ENCODE results near the gene RPS17. TPM values are rescaled to one million over a fixed set of nuclear protein-coding genes. Genes with fewer than 3 reads are reported as not detected.

The RPS17 gene
- total RNA-seq, 1 experiment from 2014 or later, result 2,241 TPM

DNA sequence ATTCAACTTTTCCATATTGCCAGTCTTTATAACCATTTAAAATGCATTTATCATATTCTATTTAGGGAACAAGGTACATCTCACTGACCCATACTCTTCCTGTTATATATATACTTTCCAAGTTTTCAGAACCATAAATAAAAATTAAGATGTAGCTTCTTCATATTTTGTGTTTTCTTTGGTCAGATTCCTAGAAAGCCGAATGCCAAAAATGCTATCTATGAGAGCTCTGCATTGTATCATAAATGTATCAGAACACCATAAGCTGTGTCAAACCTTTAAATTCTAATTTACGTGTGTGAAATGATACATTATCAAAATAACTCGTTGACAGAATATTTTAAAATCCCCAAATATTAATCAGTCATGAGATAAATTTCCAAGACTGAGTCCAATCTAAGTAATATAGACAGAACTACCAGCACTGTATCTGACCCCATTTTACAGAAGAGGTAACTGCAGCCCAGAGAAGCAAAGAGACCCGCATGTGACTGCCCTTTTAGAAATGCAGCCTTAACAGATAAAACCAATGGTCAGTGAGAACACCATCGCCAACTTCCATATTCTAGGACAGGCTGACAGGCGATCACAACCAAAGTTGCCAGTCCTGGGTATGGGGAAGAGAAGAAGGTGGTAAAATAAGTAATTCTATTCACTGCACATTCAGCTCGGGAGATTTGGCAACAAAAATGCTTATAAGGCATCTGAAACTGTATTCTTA is 16.2 kb upstream of the RPS17 start:
- DNase-seq (ENCODE audit: low spot score) (no peak), ATAC-seq (no peak)
- Mint-ChIP-seq H3K27ac (no peak overlapping the region), H3K27me3 (ENCODE audit: low read depth) (peaks cover 15% of the 10 kb centered on the region), H3K4me3 (no peak overlapping the region), H3K36me3 (no peaks in the 10 kb centered on the region), H3K9me3 (no peaks in the 10 kb centered on the region), H3K4me1 (peaks cover 6% of the 10 kb centered on the region)
- TF ChIP-seq GRHL2 (CRISPR knock-in tag; IDR thresholded peaks at IDR 0.05; ENCODE audit: insufficient replicate concordance, severe bottlenecking) (no peak), HMGA2 (CRISPR knock-in tag; IDR thresholded peaks at IDR 0.05) (no peak), SOX15 (CRISPR knock-in tag; IDR thresholded peaks at IDR 0.05) (no peak), FOXJ3 (CRISPR knock-in tag; IDR thresholded peaks at IDR 0.05; ENCODE audit: borderline replicate concordance) (no peak), SMAD3 (CRISPR knock-in tag; IDR thresholded peaks at IDR 0.05; ENCODE audit: borderline replicate concordance) (no peak), RELA (CRISPR knock-in tag; IDR thresholded peaks at IDR 0.05; ENCODE audit: borderline replicate concordance) (no peak)
- TF ChIP-seq, protein P1, sequence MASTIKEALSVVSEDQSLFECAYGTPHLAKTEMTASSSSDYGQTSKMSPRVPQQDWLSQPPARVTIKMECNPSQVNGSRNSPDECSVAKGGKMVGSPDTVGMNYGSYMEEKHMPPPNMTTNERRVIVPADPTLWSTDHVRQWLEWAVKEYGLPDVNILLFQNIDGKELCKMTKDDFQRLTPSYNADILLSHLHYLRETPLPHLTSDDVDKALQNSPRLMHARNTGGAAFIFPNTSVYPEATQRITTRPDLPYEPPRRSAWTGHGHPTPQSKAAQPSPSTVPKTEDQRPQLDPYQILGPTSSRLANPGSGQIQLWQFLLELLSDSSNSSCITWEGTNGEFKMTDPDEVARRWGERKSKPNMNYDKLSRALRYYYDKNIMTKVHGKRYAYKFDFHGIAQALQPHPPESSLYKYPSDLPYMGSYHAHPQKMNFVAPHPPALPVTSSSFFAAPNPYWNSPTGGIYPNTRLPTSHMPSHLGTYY (CRISPR knock-in tag; IDR thresholded peaks at IDR 0.05), result no peak
- TF ChIP-seq, protein P2, sequence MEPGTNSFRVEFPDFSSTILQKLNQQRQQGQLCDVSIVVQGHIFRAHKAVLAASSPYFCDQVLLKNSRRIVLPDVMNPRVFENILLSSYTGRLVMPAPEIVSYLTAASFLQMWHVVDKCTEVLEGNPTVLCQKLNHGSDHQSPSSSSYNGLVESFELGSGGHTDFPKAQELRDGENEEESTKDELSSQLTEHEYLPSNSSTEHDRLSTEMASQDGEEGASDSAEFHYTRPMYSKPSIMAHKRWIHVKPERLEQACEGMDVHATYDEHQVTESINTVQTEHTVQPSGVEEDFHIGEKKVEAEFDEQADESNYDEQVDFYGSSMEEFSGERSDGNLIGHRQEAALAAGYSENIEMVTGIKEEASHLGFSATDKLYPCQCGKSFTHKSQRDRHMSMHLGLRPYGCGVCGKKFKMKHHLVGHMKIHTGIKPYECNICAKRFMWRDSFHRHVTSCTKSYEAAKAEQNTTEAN (CRISPR knock-in tag; IDR thresholded peaks at IDR 0.05), result no peak
- TF ChIP-seq, protein P3, sequence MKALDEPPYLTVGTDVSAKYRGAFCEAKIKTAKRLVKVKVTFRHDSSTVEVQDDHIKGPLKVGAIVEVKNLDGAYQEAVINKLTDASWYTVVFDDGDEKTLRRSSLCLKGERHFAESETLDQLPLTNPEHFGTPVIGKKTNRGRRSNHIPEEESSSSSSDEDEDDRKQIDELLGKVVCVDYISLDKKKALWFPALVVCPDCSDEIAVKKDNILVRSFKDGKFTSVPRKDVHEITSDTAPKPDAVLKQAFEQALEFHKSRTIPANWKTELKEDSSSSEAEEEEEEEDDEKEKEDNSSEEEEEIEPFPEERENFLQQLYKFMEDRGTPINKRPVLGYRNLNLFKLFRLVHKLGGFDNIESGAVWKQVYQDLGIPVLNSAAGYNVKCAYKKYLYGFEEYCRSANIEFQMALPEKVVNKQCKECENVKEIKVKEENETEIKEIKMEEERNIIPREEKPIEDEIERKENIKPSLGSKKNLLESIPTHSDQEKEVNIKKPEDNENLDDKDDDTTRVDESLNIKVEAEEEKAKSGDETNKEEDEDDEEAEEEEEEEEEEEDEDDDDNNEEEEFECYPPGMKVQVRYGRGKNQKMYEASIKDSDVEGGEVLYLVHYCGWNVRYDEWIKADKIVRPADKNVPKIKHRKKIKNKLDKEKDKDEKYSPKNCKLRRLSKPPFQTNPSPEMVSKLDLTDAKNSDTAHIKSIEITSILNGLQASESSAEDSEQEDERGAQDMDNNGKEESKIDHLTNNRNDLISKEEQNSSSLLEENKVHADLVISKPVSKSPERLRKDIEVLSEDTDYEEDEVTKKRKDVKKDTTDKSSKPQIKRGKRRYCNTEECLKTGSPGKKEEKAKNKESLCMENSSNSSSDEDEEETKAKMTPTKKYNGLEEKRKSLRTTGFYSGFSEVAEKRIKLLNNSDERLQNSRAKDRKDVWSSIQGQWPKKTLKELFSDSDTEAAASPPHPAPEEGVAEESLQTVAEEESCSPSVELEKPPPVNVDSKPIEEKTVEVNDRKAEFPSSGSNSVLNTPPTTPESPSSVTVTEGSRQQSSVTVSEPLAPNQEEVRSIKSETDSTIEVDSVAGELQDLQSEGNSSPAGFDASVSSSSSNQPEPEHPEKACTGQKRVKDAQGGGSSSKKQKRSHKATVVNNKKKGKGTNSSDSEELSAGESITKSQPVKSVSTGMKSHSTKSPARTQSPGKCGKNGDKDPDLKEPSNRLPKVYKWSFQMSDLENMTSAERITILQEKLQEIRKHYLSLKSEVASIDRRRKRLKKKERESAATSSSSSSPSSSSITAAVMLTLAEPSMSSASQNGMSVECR (CRISPR knock-in tag; IDR thresholded peaks at IDR 0.05; ENCODE audit: borderline replicate concordance), result no peak
- TF ChIP-seq, protein P4, sequence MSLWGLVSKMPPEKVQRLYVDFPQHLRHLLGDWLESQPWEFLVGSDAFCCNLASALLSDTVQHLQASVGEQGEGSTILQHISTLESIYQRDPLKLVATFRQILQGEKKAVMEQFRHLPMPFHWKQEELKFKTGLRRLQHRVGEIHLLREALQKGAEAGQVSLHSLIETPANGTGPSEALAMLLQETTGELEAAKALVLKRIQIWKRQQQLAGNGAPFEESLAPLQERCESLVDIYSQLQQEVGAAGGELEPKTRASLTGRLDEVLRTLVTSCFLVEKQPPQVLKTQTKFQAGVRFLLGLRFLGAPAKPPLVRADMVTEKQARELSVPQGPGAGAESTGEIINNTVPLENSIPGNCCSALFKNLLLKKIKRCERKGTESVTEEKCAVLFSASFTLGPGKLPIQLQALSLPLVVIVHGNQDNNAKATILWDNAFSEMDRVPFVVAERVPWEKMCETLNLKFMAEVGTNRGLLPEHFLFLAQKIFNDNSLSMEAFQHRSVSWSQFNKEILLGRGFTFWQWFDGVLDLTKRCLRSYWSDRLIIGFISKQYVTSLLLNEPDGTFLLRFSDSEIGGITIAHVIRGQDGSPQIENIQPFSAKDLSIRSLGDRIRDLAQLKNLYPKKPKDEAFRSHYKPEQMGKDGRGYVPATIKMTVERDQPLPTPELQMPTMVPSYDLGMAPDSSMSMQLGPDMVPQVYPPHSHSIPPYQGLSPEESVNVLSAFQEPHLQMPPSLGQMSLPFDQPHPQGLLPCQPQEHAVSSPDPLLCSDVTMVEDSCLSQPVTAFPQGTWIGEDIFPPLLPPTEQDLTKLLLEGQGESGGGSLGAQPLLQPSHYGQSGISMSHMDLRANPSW (CRISPR knock-in tag; conservative IDR thresholded peaks at IDR 0.05; ENCODE audit: low read depth), result no peak
- POLR2A ChIA-PET, result no interaction called here
- CTCF ChIA-PET, result interaction anchor here (1.1 kb wide), 1 partner anchor 14 kb away, joined by 3 read pairs; no protein-coding TSS in a partner anchor

DNA sequence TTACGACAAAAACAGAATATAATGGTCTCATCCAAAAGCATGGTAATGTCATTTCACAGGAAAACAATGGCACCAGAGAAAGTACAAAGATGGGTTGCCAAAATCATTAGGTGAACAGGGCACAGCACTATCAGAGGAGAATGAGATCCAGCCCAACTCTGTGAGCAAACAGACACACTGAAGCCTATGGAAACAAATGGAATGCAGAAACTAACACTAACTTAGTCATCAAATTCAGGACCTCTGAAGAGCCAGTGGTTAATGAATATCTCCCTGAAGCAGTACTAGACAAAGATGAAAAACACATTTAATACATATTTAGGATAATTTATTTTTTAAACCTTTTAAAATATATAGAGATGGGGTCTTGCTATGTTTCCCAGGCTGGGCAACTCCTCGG is 14.6 kb upstream of the RPS17 start:
- no peak for DNase-seq (ENCODE audit: low spot score)
- Mint-ChIP-seq H3K9me3 (no peaks in the 10 kb centered on the region), H3K27ac (no peak overlapping the region), H3K27me3 (ENCODE audit: low read depth) (peaks cover 25% of the 10 kb centered on the region), H3K36me3 (no peaks in the 10 kb centered on the region), H3K4me3 (no peak overlapping the region), H3K4me1 (peaks cover 12% of the 10 kb centered on the region)
- no peak for ATAC-seq
- no peak for TF ChIP-seq FOXJ3 (CRISPR knock-in tag; IDR thresholded peaks at IDR 0.05; ENCODE audit: borderline replicate concordance)
- POLR2A ChIA-PET, result no interaction called here
- CTCF ChIA-PET, result no interaction called here

DNA sequence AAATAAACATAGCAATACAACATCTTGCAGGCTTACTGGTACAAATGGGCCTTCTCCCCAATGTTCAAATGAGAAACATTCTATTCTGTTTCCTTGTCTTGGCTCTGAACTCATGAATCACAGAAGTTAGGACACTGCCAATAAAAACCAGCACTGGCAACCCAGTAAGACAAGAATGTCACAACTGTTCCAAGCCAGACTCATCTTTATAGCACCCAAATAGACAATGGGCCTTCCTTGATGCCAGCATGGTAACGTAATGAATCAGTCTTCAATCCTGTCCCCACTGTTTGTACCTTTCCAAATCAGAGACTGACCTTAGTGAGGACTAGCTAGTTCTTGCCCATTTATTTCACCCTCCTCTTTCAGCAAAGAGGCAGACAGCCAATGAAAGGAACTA is 14.1 kb upstream of the RPS17 start:
- no peak overlapping the region for H3K27ac Mint-ChIP-seq
- no peaks in the 10 kb centered on the region for H3K36me3 Mint-ChIP-seq
- DNase-seq (ENCODE audit: low spot score) (no peak), ATAC-seq (no peak)
- no peaks in the 10 kb centered on the region for H3K9me3 Mint-ChIP-seq
- POLR2A ChIA-PET, result no interaction called here
- CTCF ChIA-PET, result no interaction called here
- peaks cover 25% of the 10 kb centered on the region for H3K27me3 Mint-ChIP-seq (ENCODE audit: low read depth)
- peaks cover 12% of the 10 kb centered on the region for H3K4me1 Mint-ChIP-seq
- no peak overlapping the region for H3K4me3 Mint-ChIP-seq
- TF ChIP-seq, protein P5, sequence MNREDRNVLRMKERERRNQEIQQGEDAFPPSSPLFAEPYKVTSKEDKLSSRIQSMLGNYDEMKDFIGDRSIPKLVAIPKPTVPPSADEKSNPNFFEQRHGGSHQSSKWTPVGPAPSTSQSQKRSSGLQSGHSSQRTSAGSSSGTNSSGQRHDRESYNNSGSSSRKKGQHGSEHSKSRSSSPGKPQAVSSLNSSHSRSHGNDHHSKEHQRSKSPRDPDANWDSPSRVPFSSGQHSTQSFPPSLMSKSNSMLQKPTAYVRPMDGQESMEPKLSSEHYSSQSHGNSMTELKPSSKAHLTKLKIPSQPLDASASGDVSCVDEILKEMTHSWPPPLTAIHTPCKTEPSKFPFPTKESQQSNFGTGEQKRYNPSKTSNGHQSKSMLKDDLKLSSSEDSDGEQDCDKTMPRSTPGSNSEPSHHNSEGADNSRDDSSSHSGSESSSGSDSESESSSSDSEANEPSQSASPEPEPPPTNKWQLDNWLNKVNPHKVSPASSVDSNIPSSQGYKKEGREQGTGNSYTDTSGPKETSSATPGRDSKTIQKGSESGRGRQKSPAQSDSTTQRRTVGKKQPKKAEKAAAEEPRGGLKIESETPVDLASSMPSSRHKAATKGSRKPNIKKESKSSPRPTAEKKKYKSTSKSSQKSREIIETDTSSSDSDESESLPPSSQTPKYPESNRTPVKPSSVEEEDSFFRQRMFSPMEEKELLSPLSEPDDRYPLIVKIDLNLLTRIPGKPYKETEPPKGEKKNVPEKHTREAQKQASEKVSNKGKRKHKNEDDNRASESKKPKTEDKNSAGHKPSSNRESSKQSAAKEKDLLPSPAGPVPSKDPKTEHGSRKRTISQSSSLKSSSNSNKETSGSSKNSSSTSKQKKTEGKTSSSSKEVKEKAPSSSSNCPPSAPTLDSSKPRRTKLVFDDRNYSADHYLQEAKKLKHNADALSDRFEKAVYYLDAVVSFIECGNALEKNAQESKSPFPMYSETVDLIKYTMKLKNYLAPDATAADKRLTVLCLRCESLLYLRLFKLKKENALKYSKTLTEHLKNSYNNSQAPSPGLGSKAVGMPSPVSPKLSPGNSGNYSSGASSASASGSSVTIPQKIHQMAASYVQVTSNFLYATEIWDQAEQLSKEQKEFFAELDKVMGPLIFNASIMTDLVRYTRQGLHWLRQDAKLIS (CRISPR knock-in tag; IDR thresholded peaks at IDR 0.05; ENCODE audit: borderline replicate concordance), result no peak
- no peak for TF ChIP-seq ZNF121 (CRISPR knock-in tag; IDR thresholded peaks at IDR 0.05)
- TF ChIP-seq, protein P6, sequence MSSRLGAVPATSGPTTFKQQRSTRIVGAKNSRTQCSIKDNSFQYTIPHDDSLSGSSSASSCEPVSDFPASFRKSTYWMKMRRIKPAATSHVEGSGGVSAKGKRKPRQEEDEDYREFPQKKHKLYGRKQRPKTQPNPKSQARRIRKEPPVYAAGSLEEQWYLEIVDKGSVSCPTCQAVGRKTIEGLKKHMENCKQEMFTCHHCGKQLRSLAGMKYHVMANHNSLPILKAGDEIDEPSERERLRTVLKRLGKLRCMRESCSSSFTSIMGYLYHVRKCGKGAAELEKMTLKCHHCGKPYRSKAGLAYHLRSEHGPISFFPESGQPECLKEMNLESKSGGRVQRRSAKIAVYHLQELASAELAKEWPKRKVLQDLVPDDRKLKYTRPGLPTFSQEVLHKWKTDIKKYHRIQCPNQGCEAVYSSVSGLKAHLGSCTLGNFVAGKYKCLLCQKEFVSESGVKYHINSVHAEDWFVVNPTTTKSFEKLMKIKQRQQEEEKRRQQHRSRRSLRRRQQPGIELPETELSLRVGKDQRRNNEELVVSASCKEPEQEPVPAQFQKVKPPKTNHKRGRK (CRISPR knock-in tag; IDR thresholded peaks at IDR 0.05; ENCODE audit: borderline replicate concordance), result no peak
- TF ChIP-seq ESRRA (CRISPR knock-in tag; IDR thresholded peaks at IDR 0.05; ENCODE audit: borderline replicate concordance), result no peak

Measured in WTC11 (cell line).